Putamen (tissue), 1 donor: ENCODE data around the gene TTLL10.

Source experiments
- DNase-seq: peaks from one replicate; pipeline ENCODE4 v3.0.0-alpha.2; 2016; ENCODE audit warnings: low spot score

Gene TTLL10

DNA sequence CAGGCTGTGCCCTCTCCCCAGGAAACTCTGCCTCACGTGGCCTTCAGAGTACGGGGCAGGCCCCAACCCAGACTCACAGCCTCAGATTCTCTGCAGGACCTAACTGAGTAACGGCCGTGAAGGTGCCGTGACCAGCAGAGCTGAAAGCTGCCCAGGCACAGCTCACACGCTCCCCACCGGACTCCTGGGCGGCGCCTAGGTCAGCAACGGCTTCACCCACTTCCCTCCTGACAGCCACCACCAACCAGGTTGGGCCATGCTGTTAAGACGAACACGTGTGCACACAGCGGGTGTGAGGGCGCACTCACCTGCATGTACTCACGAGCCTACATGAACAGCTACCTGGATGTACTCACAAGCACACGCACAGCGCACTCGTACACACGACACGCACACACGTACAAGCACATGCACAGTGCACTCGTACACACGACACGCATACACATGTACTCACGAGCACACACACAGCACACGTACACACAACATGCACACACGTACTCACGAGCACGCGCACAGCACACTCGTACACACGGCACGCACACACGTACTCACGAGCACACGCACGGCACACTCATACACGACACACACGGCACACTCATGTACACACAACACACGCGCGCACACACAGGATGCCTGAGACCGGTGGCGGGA lies 49.0 kb downstream of the TTLL10 start:
- no peak for DNase-seq

DNA sequence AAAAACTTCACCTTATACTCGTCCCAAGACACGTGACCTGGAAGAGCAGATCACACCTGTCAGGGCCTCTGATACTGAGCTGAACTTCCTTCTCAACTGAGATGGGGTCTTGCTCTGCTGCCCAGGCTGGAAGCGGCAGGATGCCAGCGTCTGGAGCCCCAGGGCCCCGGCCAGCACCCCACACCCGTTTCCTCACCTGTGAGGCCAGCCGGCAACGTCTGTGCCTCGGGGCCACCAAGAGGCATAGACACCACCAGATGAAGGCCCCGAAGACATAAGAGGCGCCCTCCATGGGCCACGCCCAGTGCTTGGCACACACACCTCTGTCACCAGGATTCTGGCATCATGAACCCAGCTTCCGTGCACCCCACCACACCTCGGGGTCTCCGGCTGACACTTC lies 49.6 kb downstream of the TTLL10 start:
- no peak for DNase-seq

GRCh38 chr1:1223891-1224290 lies 50.2 kb downstream of the TTLL10 start:
- no peak for DNase-seq

DNA sequence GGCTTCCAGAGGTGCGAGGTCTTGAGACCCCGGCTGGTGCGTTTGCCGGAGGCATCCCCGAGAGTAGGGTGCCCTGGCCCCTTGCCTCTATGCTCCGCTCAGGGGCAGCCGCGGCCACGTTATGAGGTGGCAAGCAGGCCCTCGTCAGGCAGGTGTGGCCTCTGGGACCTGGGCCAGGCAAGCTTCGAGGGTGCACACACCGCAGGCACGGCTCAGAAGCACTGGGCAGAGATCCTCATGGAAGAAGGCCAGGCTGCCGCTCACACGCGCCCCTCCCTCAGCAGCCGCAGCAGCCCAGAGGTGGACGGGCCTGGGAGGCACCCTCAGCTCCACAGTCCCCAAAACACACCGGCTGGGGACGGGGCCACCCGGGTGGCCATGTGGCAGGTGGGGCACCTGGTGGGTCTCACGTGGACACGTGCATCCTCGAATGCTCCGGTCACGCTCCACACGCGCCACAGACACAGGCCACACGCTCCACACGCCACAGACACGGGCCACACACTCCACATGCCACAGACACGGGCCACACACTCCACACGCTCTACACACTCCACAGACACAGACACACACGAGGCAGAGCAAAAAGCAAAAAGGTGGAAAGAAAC lies 51.7 kb downstream of the TTLL10 start:
- no peak for DNase-seq

GRCh38 chr1:1225913-1226312 lies 52.2 kb downstream of the TTLL10 start:
- no peak for DNase-seq

- DNase-seq = no peak
Measured at GRCh38 chr1:1226566-1227362, 53.1 kb downstream of the TTLL10 start.

DNA sequence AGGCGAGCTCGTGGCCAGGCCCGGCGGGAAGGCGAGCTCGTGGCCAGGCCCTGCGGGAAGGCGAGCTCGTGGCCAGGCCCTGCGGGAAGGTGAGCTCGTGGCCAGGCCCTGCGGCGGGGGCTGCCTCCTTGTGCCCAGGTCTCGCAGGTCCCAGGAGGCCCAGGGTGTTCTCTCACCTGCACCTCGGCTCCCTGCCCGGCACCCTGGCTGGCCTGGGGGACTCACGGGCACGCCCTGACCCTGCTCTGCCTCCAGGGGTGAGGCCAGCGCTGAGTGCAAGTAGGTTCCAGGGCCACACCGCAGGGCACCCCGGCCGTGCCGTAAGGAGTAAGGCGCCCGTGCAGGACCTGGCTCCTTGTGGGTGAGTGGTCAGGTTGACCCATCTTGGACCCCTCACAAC lies 53.7 kb downstream of the TTLL10 start:
- DNase-seq = no peak

GRCh38 chr1:1228187-1228586 lies 54.5 kb downstream of the TTLL10 start:
- DNase-seq = no peak

DNA sequence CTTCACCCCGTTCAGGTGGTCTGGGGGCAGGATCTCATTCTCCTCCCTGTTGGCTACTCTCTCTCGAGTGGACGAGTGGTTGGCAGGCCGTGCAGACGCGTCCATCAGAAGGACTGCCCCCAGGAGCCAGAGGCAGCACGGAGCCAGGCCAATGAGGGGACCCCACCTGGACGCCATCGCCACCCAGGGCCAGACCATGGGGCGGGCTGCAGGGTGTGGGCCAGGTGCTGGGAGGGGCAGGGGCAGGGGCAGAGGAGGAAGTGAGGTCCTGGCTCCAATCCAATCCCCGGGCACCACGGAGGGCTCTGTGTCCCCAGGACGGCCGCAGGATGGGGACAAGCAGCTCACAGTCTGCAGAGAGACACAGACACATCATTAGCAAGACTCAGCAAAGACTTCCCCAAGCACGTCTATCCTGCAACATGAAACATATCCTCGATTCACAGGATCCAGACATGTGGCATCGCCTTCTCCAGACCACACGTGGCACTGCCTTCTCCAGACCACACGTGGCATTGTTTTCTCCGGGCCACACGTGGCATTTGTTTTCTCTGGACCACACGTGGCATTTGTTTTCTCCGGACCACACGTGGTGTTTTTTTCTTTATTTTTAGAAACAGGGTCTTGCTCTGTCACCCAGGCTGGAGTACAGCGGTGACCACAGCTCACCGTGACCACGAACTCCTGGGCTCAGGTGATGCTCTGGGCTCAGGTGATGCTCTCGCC lies 55.1 kb downstream of the TTLL10 start:
- no peak for DNase-seq

DNA sequence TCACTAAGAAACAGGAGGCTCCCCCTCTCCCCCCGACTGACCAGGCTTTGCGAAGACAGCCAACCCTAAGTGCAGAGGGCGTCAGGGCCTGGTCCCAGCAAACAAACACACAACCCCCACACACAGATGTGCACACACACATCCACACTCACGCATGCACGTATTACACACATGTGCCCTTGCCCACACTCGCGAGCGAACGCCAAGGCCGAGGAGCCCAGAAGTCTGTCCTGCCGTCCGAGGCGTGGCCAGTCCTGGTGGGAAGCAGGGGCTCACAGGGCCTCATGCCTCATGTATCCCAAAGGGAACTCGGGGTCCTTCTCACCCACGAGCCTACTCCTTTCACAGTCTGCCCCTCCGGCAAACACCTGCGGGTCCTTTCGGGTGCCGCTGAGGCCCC lies 56.1 kb downstream of the TTLL10 start:
- DNase-seq = no peak

- DNase-seq = no peak
Measured at GRCh38 chr1:1230656-1231399, 57.1 kb downstream of the TTLL10 start.

GRCh38 chr1:1231400-1232207 lies 57.9 kb downstream of the TTLL10 start, which contains the start of gene SDF4:
TSS of gene SDF4 (minus strand) at chr1:1232001. CDS start at chr1:1228772, 3,229 bp downstream.
- DNase-seq = peak; percentile 96

- no peak for DNase-seq
Measured at GRCh38 chr1:1232208-1232795, 58.6 kb downstream of the TTLL10 start, which contains the start of gene B3GALT6. TSS of gene B3GALT6 (plus strand) at chr1:1232237. CDS start at chr1:1232279, 42 bp downstream.

DNA sequence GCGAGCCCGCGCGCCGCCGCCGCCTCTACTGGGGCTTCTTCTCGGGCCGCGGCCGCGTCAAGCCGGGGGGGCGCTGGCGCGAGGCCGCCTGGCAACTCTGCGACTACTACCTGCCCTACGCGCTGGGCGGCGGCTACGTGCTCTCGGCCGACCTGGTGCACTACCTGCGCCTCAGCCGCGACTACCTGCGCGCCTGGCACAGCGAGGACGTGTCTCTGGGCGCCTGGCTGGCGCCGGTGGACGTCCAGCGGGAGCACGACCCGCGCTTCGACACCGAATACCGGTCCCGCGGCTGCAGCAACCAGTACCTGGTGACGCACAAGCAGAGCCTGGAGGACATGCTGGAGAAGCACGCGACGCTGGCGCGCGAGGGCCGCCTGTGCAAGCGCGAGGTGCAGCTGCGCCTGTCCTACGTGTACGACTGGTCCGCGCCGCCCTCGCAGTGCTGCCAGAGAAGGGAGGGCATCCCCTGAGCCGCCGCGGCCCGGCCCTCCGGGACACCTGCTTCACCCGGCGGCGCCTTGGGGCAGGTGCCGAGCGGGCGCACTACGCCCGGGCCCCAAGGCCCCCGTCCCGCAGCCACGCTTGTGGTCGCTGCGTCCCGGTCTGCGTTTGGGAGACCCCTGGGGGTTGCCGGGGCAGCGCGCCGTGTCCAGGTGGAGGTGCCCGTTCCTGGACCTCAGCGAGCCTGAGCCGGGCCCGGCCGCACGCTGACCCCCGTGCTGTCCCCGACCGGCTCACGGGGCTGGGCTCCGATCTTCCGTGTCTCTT lies 59.3 kb downstream of the TTLL10 start:
- no peak for DNase-seq

DNA sequence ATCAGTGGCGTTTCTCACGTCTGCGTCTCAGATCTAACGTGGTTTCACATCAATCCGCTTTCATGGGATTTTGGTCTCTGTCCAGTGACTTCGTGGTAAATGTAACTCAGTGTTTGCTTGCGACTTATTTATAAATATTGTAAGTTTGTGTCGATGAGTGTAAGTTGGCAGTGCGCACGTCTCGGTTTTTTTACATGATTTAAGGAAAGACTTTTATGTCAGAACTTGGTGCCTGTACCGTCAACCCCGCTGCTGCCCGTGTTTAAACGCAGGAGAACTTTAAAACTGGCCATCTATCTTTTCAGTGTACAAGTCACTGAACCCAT lies 59.9 kb downstream of the TTLL10 start:
- no peak for DNase-seq

- no peak for DNase-seq
Measured at GRCh38 chr1:1234180-1234808, 60.6 kb downstream of the TTLL10 start.

DNA sequence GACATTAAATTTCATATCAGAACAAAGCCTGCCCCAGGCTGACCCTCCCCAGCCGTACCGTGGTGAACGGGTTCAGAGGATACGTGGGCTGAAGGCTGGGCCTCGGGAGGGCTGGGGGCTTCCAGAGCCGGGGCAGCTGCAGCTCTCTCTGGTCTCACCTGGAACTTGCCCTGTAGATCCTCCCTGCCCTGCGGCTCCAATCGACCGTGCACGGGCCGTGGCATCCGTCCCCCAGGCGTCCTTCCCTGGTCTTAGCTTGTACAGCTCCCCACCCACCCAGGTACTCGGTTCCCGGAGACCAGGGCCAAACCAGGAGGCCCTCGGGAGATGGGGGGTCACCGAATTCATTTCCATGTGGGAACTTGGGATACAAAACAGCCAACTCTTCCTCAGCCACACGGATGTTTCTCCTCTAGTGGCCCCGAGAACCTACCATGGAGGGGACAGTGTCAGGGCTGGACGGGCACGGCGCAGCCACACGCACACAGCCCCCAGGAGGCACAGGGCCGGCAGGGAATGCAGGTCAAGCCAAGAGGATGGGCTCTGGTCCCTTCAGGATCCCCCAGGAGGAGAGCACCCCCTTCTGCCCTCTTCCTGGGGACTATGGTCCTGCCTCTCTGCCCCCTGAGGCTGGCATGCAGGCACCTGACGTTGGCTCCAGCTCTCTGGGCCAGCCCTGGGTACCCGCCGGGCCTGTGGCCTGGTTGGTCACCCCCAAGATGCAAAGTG lies 61.5 kb downstream of the TTLL10 start:
- no peak for DNase-seq

DNA sequence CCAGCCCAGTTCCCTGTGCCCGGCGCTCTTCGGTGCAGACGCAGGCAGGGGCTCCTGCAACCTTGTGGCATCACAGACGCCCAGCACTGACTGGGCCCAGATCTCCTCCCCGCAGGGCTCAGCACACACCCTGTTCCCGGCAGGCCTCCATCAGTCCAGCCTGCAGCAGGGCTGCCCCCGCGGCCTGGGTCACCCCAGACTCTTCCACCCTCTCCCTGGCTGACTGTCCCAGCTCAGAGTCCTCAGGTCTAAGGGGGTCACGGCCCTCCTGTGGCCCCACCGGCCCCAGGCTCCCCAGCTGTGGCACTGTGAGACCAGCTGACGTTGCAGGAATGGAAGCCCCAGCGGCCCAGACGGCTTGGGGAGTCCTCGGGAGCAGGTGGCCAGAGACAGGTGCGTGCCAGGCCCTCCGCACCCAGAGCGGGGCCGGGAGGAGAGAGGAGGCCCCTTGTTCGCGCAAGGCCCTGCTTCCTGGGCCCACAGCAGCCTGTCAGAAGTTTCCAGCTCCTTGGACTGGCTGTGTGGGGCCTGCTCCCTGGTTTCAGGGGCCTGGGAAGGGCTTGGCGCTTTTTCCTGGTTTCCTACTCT lies 62.6 kb downstream of the TTLL10 start:
- DNase-seq = no peak
